A549 (cell line): ENCODE measurements around the gene PRAMEF12.

Experiments used
- CEBPB ChIP-seq, 2 experiments: fragments of >200 bp in 1 of 2; sonication (Bioruptor Twin) in 1 of 2; formaldehyde crosslinking in 1 of 2; IDR thresholded peaks; 2 replicates each; pipeline ENCODE4 v1.6.1; 2012 to 2016
- CHD2 ChIP-seq: fragments of 150-350 bp; IDR thresholded peaks from 2 replicates; pipeline ENCODE4 v1.6.1; 2014; ENCODE audit warnings: low read length; ENCODE audit not compliant: partially characterized antibody
- CHD4 ChIP-seq: fragments of 200-600 bp; sonication (generic); IDR thresholded peaks from 2 replicates; pipeline ENCODE4 v1.6.1; 2016; ENCODE audit warnings: antibody characterized with exemption, mild to moderate bottlenecking, borderline replicate concordance
- EP300 ChIP-seq, 2 experiments: fragments of >200 bp; sonication (Bioruptor Twin); formaldehyde crosslinking; IDR thresholded peaks; 2 replicates in 1 of 2; 3 replicates in 1 of 2; pipeline ENCODE4 v1.6.1; 2016 to 2017
- FOXS1 ChIP-seq: fragments of 250-450 bp; sonication (Bioruptor Pico); IDR thresholded peaks from 2 replicates; pipeline ENCODE4 v1.5.0; 2020; ENCODE audit warnings: mild to moderate bottlenecking, moderate library complexity
- GATA3 ChIP-seq: IDR thresholded peaks from 2 replicates; pipeline ENCODE4 v1.6.1; 2012; ENCODE audit warnings: borderline replicate concordance
- JUNB ChIP-seq: fragments of >200 bp; sonication (Bioruptor Twin); formaldehyde crosslinking; IDR thresholded peaks from 2 replicates; pipeline ENCODE4 v1.6.1; 2016
- KDM1A ChIP-seq: fragments of 200-600 bp; sonication (generic); IDR thresholded peaks from 2 replicates; pipeline ENCODE4 v1.6.1; 2016; ENCODE audit warnings: low read depth, mild to moderate bottlenecking
- NPAS2 ChIP-seq: fragments of 250-450 bp; sonication (Bioruptor Pico); IDR thresholded peaks from 2 replicates; pipeline ENCODE4 v1.8.0; 2022; ENCODE audit warnings: mild to moderate bottlenecking, moderate library complexity, borderline replicate concordance
- POLR2A ChIP-seq: IDR thresholded peaks from 2 replicates; pipeline ENCODE4 v1.6.1; 2012; ENCODE audit warnings: mild to moderate bottlenecking, low read length
- ZSCAN20 ChIP-seq: fragments of 250-450 bp; sonication (Bioruptor Pico); IDR thresholded peaks from 2 replicates; pipeline ENCODE4 v1.8.0; 2022; ENCODE audit warnings: mild to moderate bottlenecking, moderate library complexity
- TF ChIP-seq, protein P1 (sequence below): fragments of 200-600 bp; sonication (generic); IDR thresholded peaks from 2 replicates; pipeline ENCODE4 v1.6.1; 2016; ENCODE audit warnings: antibody characterized with exemption, mild to moderate bottlenecking, moderate library complexity
- TF ChIP-seq, protein P2 (sequence below): fragments of >200 bp; sonication (Bioruptor Twin); formaldehyde crosslinking; IDR thresholded peaks from 3 replicates; pipeline ENCODE4 v1.5.1; 2016
- TF ChIP-seq, protein P3 (sequence below): fragments of 450-650 bp; IDR thresholded peaks from 2 replicates; pipeline ENCODE4 v1.6.1; 2014; ENCODE audit warnings: antibody characterized with exemption

DNA sequence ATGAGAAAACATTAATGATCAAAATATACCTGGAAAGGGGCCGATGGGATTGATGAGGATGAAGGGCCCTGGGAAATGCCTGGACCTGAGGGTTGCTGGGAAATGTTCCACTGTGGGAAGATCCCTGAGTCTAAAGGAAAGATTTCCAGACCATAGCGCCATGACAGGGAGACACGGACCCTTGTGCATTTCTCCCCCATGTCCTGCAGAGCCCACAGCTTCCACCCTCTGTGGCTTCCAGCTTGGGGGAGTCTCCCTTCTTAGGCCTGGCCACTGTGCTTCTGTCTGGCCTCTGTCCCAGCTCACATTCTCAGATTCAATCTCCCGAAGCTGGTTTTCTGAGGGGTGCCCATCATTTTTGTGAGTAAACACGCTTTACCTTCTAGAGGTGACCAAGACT, 1.0 kb upstream of the PRAMEF12 start:
- TF ChIP-seq, protein P1, sequence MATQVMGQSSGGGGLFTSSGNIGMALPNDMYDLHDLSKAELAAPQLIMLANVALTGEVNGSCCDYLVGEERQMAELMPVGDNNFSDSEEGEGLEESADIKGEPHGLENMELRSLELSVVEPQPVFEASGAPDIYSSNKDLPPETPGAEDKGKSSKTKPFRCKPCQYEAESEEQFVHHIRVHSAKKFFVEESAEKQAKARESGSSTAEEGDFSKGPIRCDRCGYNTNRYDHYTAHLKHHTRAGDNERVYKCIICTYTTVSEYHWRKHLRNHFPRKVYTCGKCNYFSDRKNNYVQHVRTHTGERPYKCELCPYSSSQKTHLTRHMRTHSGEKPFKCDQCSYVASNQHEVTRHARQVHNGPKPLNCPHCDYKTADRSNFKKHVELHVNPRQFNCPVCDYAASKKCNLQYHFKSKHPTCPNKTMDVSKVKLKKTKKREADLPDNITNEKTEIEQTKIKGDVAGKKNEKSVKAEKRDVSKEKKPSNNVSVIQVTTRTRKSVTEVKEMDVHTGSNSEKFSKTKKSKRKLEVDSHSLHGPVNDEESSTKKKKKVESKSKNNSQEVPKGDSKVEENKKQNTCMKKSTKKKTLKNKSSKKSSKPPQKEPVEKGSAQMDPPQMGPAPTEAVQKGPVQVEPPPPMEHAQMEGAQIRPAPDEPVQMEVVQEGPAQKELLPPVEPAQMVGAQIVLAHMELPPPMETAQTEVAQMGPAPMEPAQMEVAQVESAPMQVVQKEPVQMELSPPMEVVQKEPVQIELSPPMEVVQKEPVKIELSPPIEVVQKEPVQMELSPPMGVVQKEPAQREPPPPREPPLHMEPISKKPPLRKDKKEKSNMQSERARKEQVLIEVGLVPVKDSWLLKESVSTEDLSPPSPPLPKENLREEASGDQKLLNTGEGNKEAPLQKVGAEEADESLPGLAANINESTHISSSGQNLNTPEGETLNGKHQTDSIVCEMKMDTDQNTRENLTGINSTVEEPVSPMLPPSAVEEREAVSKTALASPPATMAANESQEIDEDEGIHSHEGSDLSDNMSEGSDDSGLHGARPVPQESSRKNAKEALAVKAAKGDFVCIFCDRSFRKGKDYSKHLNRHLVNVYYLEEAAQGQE = no peak
- TF ChIP-seq JUNB = no peak
- no peak for TF ChIP-seq CEBPB (IDR thresholded peaks at IDR 0.05)
- TF ChIP-seq, protein P2, sequence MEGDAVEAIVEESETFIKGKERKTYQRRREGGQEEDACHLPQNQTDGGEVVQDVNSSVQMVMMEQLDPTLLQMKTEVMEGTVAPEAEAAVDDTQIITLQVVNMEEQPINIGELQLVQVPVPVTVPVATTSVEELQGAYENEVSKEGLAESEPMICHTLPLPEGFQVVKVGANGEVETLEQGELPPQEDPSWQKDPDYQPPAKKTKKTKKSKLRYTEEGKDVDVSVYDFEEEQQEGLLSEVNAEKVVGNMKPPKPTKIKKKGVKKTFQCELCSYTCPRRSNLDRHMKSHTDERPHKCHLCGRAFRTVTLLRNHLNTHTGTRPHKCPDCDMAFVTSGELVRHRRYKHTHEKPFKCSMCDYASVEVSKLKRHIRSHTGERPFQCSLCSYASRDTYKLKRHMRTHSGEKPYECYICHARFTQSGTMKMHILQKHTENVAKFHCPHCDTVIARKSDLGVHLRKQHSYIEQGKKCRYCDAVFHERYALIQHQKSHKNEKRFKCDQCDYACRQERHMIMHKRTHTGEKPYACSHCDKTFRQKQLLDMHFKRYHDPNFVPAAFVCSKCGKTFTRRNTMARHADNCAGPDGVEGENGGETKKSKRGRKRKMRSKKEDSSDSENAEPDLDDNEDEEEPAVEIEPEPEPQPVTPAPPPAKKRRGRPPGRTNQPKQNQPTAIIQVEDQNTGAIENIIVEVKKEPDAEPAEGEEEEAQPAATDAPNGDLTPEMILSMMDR = no peak
- TF ChIP-seq CHD4 = no peak
- TF ChIP-seq EP300 (IDR thresholded peaks at IDR 0.05) = no peak
- TF ChIP-seq CHD2 = no peak
- TF ChIP-seq, protein P3, sequence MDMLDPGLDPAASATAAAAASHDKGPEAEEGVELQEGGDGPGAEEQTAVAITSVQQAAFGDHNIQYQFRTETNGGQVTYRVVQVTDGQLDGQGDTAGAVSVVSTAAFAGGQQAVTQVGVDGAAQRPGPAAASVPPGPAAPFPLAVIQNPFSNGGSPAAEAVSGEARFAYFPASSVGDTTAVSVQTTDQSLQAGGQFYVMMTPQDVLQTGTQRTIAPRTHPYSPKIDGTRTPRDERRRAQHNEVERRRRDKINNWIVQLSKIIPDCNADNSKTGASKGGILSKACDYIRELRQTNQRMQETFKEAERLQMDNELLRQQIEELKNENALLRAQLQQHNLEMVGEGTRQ = no peak
- no peak for TF ChIP-seq FOXS1 (CRISPR knock-in tag)
- no peak for TF ChIP-seq KDM1A
- TF ChIP-seq ZSCAN20 (CRISPR knock-in tag) = no peak
- TF ChIP-seq POLR2A = no peak
- TF ChIP-seq GATA3 = no peak
- TF ChIP-seq NPAS2 (CRISPR knock-in tag) = no peak
